Fibroblast of skin of left biceps (primary cell): ENCODE results near the gene DTX2.
"Not testable (repeated sequence)": the region's sequence is repeated elsewhere in the genome, so short reads cannot be mapped to it uniquely, and the experiment has no call there.

Experiments used
- DNase-seq, 2 experiments: peaks; one replicate each; pipeline ENCODE4 v3.0.0-alpha.2; 2013; ENCODE audit warnings: low read depth in 2 of 2

Gene DTX2

DNA sequence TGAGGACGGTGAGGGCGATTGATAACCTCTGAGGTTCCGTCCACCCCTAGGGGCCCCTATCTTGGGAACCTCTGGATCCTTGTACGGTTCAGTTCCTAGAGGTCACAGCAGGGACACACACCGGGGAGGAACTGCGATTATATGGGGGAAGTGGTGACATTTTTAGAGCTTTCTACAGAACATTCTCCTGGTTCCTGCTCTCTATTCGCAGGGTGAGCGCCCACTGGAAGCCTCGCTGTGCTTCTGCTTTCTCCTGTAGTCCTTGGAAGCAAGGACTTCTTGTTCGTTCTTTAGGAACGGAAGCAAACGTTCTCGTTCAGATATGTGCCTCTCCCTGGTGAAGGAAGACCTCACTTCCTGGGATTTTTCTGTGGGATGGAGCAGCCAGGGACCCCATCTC is 26.5 kb downstream of the DTX2 start:
- not testable (repeated sequence) for DNase-seq

DNA sequence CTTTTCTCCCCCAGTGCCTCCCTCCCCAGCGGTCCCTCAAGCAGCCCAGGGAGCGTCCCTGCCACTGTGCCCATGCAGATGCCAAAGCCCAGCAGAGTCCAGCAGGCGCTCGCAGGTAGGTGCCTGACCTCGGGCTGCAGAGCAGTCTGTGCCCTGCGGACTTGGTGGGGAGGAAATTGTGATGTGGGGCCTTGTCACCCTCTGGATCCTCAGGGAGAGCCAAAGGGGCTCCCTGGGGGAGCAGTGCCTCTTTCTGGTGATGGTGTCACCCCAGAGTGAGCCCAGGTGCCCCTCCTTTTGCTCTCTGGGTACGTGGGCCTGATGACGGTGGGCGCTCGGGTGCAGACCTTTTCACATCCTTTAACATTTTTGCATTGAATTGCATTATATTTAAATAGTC is 30.6 kb downstream of the DTX2 start:
- DNase-seq, result not testable (repeated sequence)

DNA sequence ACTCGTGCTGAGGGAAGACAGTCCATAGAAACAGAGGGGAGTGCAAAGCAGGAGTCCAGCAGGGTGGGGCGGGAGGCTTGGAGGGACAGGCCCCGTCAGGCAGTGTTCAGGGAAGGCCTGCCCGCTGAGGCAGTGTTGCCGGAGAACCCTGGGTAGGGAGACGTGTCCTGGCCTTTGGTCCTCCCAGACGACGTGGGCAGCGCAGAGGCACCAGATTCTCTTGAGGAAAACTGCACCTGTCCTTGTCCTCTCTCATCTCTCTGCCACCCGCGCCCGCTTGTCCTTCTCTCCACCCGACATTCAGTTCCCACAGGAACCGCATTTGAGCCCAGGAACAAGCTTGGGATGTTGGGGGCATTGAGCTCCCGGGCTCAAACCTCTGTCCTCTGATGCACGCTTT is 34.2 kb downstream of the DTX2 start:
- not testable (repeated sequence) for DNase-seq

DNA sequence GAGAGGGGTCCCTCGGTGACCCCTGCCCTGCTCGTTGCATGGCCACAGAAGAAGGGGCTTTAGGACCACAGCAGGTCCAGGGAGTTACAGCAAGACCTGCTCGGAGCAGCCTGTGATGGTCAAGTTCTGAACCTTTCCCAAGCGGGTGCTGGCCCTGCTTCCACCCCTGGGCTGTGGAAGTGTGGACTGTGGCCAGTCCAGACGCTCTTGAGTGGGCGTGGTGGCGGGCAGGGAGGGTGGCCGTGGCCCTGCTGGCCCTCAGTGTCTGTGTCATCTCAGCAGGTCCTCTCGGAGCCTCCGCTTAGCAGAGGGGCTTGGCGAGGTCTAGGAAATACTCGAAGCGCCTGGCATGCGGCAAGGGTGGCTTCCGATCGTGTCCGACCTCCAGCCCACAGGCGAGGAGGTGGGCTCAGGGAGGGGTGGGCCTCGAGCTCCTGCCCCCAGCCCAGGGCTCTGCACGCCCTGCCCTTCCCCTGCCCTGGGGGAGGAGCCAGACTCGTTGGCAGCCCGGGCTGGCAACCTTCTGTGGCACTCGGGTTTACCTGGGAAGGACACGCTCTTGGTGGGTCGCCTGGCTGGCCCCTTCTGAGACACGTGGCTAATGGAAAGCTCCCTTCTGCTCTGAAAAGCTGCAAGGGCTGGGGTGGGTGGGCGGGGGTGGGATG is 36.5 kb downstream of the DTX2 start:
- not testable (repeated sequence) for DNase-seq

DNA sequence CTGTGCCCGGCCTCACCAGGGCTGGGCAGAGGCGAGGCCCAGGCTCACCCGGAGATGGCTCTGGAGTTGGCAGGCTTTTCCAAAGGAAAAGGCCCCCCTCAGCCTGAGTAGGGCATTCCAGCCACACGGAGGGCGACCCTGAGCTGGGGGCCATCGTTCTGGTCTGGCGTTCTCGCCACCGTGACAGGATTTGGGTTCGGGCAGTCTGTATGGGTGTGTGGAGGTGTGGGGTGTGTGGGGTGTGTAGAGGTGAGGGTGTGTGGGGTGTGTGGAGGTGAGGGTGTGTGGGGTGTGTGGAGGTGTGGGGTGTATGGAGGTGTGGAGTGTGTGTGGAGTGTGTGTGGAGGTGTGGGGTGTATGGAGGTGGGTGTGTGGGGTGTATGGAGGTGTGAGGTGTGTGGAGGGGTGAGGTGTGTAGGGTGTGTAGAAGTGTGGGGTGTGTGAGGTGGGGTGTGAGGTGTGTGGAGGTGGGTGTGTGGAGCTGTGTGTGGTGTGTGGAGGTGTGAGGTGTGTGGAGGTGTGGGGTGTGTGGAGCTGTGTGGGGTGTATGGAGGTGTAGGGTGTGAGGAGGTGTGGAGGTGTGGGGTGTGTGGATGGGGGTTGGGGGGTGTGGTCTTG is 37.2 kb downstream of the DTX2 start:
- DNase-seq, result not testable (repeated sequence)

DNA sequence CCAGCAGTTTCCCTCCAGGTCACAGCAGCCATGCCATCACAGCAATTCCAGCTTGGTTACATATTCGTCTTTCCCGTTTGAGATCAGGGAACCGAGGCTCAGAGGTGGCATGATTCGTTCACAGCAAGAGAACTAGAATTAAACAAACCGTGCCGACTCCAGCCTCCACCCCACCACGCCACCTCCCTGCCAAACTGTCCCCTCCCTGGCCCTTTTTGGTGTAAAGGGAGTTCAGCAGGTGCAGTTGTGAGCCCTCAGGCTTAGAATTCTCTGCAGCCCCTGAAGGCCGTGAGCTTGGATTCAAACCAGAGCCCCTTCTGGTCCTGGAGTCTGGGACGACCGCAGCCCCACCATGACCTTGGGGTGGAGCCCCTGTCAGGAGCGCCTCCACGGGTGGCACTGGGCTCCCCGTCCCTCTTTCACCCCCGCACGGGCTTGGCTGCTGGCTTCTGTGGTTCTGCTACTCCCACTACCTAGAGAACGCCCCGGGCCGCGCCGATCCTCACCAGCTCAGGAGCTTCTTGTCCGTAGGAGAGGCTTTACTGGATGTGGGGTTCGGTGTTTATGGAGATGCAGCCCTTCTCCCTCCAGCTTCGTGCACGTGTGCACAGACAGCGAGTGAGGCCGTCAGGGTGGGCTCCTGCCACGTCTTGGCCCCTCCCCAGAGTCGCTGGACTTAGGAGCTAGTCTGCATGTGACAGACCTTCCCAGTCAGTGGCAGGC is 37.9 kb downstream of the DTX2 start:
- not testable (repeated sequence) for DNase-seq

DNA sequence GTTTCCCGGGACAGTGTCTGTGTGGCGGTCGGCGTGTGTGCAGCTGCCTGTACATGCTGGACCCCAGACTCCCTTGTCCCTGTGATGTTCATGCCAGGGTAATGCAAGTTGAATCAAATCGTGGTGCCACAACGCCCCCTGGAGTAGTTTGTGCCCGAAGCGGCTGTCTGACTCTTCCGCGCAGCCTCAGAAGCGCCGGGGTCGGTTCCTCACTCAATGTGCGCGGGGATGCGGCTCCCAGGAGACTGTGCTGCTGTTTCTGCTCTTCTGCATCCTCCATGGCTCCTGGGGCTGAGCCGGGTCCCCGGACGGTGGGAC is 38.4 kb downstream of the DTX2 start:
- DNase-seq, result not testable (repeated sequence)

DNA sequence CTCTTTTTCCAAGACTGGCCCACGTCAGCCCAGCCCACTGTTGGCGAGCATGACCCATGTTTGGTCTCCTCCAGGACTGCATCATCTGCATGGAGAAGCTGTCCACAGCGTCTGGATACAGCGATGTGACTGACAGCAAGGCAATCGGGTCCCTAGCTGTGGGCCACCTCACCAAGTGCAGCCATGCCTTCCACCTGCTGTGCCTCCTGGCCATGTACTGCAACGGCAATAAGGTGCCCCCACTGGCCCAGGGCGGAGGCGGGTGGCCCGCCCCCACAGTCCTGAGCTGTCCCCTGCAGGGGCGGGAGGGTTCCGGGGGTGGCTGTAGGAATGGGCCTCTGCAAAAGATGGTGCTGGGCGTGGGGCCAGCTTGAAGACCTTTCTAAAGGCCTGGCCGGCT is 40.7 kb downstream of the DTX2 start:
- not testable (repeated sequence) for DNase-seq

DNA sequence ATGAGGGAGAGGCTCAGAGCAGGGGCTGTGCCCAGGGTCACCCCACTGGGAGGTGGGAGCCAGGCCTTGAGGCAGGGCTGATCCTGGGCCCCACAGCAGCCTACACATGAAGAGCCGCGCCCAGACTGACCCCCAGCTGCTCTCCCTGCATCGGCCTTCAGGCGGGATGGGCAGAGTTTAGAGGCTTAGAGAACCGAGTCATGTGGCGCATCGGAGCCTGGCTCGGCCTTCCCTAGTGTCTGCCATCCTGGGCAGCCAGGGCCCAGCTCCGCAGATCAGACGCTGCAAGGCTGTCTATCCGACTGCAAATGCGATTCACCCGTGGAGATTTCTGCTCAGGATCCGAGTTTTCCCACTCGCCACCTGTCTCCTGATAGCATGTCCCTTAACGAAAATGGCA is 41.3 kb downstream of the DTX2 start:
- not testable (repeated sequence) for DNase-seq

DNA sequence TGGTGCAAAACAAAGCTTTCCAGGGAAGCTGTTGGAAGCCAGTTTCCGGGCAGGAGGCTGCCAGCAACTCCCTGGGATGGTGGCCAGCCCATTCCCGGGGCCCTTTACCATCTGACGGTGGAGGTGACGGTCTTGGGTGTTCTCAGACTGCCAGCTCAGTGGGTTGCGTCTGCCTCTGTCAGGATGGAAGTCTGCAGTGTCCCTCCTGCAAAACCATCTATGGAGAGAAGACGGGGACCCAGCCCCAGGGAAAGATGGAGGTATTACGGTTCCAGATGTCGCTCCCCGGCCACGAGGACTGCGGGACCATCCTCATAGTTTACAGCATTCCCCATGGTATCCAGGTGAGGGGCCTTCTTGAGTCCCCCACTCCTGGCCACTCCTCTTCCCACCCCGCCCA is 41.7 kb downstream of the DTX2 start:
- not testable (repeated sequence) for DNase-seq

DNA sequence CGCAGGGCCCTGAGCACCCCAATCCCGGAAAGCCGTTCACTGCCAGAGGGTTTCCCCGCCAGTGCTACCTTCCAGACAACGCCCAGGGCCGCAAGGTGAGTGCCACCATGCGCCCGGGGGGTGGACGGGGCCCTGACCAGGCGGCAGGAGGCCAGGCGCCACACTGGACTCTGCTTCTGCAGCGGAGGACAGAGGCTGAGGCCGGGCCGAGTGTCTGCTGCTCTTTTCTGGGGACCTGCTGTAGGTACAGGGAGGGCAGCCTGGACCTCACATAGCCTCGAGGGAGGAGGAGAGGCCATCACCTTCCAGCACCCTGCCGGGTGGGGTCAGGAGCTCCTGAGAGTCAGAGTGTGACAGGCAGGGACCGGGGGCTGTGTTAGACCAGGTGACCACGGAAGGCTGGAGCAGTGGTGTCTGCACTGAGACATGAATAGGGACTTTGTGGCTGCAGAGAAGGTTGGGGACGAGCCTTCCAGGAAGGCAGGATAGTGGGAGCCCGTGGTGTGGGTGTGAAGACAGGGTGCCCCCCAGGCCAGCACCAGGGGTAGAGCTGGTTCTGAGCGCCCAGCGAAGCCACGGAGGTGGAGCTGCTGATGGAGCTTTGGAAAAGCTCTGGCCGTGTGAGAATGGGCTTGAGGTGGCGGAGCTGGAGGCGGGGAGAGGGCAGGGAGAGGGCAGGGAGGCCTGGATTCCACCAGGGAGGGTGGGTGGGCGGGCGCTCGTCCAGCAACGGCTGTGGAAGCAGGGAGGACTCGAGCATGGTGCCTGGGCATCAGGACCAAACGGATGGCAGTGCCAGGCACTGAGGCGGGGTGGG is 43.0 kb downstream of the DTX2 start:
- not testable (repeated sequence) for DNase-seq

DNA sequence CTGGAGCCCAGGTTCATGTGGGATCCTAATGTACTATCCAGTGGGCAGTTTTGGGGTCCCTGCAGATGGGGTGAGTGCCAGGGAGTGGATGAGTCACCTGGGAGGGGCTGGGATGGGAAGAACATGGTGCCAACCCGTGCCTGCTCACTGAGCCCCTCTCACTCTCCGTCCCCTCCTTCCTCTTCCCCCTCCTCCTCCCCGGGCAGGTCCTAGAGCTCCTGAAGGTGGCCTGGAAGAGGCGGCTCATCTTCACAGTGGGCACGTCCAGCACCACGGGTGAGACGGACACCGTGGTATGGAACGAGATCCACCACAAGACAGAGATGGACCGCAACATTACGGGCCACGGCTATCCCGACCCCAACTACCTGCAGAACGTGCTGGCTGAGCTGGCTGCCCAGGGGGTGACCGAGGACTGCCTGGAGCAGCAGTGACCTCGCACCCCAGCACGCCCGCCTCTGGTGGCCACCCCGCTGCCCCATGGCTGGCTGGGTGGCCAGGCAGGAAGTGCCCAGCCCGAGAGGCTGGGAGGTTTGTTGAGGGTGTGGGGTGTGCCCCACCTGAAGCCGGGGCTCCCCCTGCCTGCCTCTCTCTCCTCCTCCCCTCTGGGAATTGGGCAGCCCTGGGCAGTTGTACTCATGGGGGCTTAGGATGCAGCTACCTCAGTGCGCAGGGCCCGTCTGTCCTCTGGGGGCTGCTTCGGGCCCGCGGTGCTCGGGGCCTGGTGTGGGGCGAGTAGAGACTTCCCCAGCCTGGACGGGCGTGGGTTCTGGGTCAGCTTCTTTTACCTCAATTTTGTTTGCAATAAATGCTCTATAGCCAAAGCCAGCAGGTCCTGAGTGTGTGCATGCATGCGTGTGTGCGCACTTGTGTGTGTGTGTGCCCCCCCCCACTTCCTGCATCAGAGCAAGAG is 43.9 kb downstream of the DTX2 start:
- DNase-seq, result no peak

DNA sequence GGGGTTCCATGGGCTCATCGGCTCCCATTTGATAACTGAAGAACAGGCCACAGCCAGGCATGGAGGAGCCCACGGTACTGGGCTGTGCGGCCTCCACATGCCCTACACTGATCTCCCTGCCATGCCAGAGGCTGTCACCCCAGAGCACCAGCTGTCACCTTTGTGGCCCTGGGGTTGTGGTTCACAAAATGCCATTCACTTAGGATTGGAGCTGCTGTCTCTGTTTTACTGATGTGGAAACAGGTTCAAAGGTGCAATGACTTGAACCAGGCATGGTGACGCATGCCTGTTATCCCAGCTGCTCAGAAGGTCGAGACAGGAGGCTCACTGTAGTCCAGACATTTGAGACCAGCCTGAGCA is 44.6 kb downstream of the DTX2 start:
- no peak for DNase-seq

DNA sequence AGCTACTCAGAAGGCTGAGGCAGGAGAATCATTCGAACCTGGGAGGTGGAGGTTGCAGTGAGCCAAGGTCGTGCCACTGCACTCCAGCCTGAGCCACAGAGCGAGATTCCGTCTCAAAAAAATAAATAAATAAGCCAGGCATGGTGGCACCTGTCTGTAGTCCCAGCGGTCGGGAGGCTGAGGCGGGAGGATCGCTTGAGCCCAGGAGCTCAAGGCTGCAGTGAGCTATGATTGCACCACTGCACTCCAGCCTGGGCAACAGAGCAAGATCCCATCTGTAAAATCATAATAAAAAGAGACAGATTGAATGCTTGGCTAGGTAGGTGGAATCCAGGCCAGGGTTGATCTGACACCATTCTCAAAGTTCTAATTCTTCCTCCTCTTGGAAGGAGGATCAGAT is 45.1 kb downstream of the DTX2 start:
- DNase-seq, result not testable (repeated sequence)

DNA sequence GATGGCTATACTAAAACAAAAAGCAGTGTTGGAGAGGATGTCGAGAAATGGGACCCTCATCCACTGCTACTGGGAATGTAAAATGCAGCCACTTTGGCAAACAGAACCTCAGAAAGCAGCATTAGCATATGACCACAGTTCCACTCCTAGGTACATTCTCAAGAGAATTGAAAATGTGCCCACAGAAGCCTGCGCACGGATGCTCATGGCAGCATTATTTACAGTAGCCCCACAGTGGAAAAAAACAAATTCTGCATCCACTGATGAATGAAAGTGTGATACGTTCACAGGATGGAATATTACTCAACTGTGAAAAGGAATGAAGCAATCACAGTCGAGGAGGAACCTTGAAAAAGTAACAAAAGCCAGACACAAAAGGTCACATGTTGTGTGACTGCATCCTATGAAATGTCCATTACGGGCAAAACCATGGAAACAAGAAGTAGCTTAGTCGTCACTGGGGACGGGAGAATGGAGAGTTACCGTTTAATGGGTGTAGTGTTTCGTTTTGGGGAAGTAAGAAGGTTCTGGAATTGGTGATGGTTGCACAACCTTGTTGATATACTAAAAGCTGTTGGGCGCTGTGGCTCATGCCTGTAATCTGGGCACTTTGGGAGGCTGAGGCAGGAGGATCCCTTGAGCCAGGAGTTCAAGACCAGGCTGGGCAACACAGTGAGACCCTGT is 46.4 kb downstream of the DTX2 start:
- DNase-seq, result no peak

DNA sequence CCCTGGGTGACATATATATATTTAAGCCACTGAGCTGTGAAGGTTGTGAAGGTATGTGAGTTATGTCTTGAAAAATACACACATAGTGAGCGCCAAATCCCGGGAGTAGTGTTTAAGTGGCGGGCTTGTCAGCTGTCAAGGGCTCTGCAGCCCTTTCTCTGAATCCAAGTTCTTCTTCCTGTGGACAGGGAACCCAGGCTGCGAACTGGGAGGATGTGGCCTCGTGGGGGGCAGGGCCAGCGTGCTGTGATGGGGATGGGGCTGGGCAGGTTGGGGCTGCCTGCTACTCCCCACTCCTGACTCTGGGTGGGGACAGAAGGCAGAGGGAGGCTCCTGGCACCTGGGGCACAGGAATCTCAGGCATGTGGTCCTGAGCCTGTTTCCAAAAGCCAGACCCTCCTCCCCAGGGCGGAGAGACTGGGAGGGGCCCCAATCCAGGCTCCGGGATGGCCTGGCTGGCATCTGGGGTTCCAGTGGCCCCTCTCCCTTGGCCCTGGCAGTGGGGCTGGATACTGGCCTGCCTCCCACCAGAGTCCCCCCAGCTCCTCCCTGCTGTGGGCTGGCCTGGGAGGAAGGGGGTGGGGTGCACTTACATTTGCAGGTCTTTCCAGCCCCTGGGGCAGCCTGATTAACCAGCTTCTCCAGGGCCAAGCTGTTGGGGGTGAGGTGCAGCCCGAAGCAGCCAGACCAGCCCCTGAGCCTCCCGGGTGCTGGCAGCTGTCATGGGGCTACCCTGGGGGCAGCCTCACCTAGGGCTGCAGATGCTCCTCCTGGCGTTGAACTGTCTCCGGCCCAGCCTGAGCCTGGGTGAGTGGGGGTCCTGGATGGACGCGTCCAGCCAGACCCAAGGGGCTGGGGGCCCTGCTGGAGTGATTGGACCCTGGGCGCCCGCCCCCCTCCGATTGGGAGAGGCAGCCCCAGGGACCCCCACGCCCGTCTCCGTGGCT is 48.7 kb downstream of the DTX2 start, which contains the start of gene UPK3B:
TSS of gene UPK3B (plus strand) at position 622 of the 947 bp plus-strand sequence. CDS start at position 723, 101 bp downstream.
- no peak for DNase-seq

DNA sequence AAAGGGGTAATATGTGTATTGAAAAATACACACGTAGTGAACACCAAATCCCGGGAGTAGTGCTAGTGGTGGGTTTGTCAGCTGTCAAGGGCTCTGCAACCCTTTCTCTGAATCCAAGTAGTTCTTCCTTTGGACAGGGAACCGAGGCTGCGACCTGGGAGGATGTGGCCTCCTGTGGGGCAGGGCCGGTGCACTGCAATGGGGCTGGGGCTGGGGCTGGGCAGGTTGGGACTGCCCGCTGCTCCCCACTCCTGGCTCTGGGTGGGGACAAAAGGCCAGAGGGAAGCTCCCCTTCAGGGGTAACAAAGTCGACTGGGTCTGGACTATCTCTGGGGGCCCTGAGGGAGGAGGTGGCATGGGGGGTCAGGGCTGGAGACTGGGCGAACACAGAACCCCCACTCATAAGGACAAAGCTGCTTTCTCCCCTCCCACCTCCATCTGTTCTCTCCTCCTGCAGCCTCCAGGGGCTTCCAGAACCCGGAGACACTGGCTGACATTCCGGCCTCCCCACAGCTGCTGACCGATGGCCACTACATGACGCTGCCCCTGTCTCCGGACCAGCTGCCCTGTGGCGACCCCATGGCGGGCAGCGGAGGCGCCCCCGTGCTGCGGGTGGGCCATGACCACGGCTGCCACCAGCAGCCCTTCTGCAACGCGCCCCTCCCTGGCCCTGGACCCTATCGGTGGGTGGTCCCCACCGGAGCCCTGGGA is 49.8 kb downstream of the DTX2 start:
- not testable (repeated sequence) for DNase-seq
